Mesendoderm (in vitro differentiated cells): Measurements from ENCODE around the gene TDO2.

ENCODE experiments used
- DNase-seq: peaks from one replicate; pipeline ENCODE4 v3.0.0; 2013
- H2AK5ac ChIP-seq: 2 replicates; pipeline ENCODE4 v1.6.1; 2013; ENCODE audit warnings: low read length, inconsistent platforms
- H2BK120ac ChIP-seq: 2 replicates; pipeline ENCODE4 v1.6.1; 2013; ENCODE audit warnings: low read depth, mild to moderate bottlenecking, low read length, moderate library complexity, mixed read lengths
- H2BK15ac ChIP-seq: replicated peaks from 2 replicates; pipeline ENCODE4 v1.6.1; 2013; ENCODE audit warnings: low read depth, mild to moderate bottlenecking, moderate library complexity
- H2BK5ac ChIP-seq: 2 replicates; pipeline ENCODE4 v1.6.1; 2013; ENCODE audit warnings: low read length, inconsistent platforms
- H3K18ac ChIP-seq: 2 replicates; pipeline ENCODE4 v1.6.1; 2013; ENCODE audit warnings: mild to moderate bottlenecking, low read length, mixed read lengths
- H3K23ac ChIP-seq: one replicate; pipeline ENCODE4 v1.6.1; 2013; ENCODE audit warnings: low read length
- H3K27ac ChIP-seq: 2 replicates; pipeline ENCODE4 v1.5.1; 2013; ENCODE audit warnings: low read depth, mild to moderate bottlenecking, inconsistent platforms, low read length, moderate library complexity
- H3K27me3 ChIP-seq: 2 replicates; pipeline ENCODE4 v1.6.1; 2013; ENCODE audit warnings: low read length, control low read depth, mild to moderate bottlenecking, inconsistent platforms; ENCODE audit not compliant: insufficient read depth, poor library complexity
- H3K36me3 ChIP-seq: 2 replicates; pipeline ENCODE4 v1.6.1; 2013; ENCODE audit warnings: low read length, inconsistent platforms; ENCODE audit not compliant: control insufficient read depth, insufficient read depth
- H3K4ac ChIP-seq: one replicate; pipeline ENCODE4 v1.6.1; 2013; ENCODE audit warnings: low read depth, mild to moderate bottlenecking, low read length, moderate library complexity
- H3K4me1 ChIP-seq: 2 replicates; pipeline ENCODE4 v1.6.1; 2013; ENCODE audit warnings: low read depth, low read length, inconsistent platforms; ENCODE audit not compliant: control insufficient read depth
- H3K4me2 ChIP-seq: 2 replicates; pipeline ENCODE4 v1.6.1; 2013; ENCODE audit warnings: low read length
- H3K4me3 ChIP-seq: 2 replicates; pipeline ENCODE4 v1.5.1; 2013; ENCODE audit warnings: mild to moderate bottlenecking, low read length
- H3K56ac ChIP-seq: one replicate; pipeline ENCODE4 v1.6.1; 2013; ENCODE audit warnings: low read length
- H3K79me1 ChIP-seq: 2 replicates; pipeline ENCODE4 v1.6.1; 2013; ENCODE audit warnings: low read length, inconsistent platforms
- H3K79me2 ChIP-seq: 2 replicates; pipeline ENCODE4 v1.6.1; 2013; ENCODE audit warnings: mild to moderate bottlenecking, low read length; ENCODE audit not compliant: control insufficient read depth, insufficient read depth
- H3K9ac ChIP-seq: 2 replicates; pipeline ENCODE4 v1.6.1; 2013; ENCODE audit warnings: low read length, inconsistent platforms
- H4K5ac ChIP-seq: one replicate; pipeline ENCODE4 v1.6.1; 2013; ENCODE audit warnings: low read length
- H4K8ac ChIP-seq: one replicate; pipeline ENCODE4 v1.6.1; 2013; ENCODE audit warnings: low read depth, mild to moderate bottlenecking, control low read depth, low read length, moderate library complexity
- WGBS: extraction: QIAGEN DNeasy Blood & Tissue Kit; methylation state at CpG from one replicate; pipeline ENCODE4 v1.1.7; 2013; ENCODE audit warnings: low lambda C conversion rate, missing lambda C conversion rate; ENCODE audit not compliant: insufficient coverage; ENCODE audit errors: extremely low coverage; 5-methylcytosine and 5-hydroxymethylcytosine counted together

Gene TDO2

GRCh38 chr4:155941085-155941790, 37.7 kb downstream of the TDO2 start:
- Histone ChIP-seq H3K79me2 (no peaks in the 10 kb centered on the region), H3K4me1 (no peaks in the 10 kb centered on the region), H3K23ac (no peak overlapping the region), H2BK15ac (no peak overlapping the region), H3K9ac (no peak overlapping the region), H3K56ac (no peak overlapping the region), H2BK5ac (no peak overlapping the region), H3K27ac (no peak overlapping the region), H4K5ac (no peak overlapping the region), H3K4me2 (no peak overlapping the region), H3K18ac (no peak overlapping the region), H3K79me1 (no peaks in the 10 kb centered on the region), H3K36me3 (no peaks in the 10 kb centered on the region), H3K4ac (no peak overlapping the region), H3K4me3 (no peak overlapping the region), H4K8ac (no peak overlapping the region), H3K27me3 (no peaks in the 10 kb centered on the region), H2AK5ac (no peak overlapping the region), H2BK120ac (no peak overlapping the region)
- WGBS, result no CpG with 5 or more reads among the region's 6 CpGs
- DNase-seq, result no peak

- no peak overlapping the region for H3K56ac ChIP-seq
- no peaks in the 10 kb centered on the region for H3K36me3 ChIP-seq
- no CpG with 5 or more reads among the region's 1 CpG for WGBS
- H2BK120ac ChIP-seq, result no peak overlapping the region
- no peak overlapping the region for H3K18ac ChIP-seq
- H2AK5ac ChIP-seq, result no peak overlapping the region
- no peaks in the 10 kb centered on the region for H3K79me2 ChIP-seq
- no peaks in the 10 kb centered on the region for H3K4me1 ChIP-seq
- H4K5ac ChIP-seq, result no peak overlapping the region
- no peaks in the 10 kb centered on the region for H3K27me3 ChIP-seq
- H3K9ac ChIP-seq, result no peak overlapping the region
- H3K23ac ChIP-seq, result no peak overlapping the region
- H2BK5ac ChIP-seq, result no peak overlapping the region
- H3K4ac ChIP-seq, result no peak overlapping the region
- no peak overlapping the region for H3K4me2 ChIP-seq
- no peak overlapping the region for H2BK15ac ChIP-seq
- no peak overlapping the region for H4K8ac ChIP-seq
- no peak overlapping the region for H3K4me3 ChIP-seq
- H3K27ac ChIP-seq, result no peak overlapping the region
- no peak for DNase-seq
- H3K79me1 ChIP-seq, result no peaks in the 10 kb centered on the region
These were observed 38.3 kb downstream of the TDO2 start for GRCh38 chr4:155941820-155942219.

- Histone ChIP-seq H2BK15ac (no peak overlapping the region), H3K18ac (no peak overlapping the region), H3K36me3 (no peaks in the 10 kb centered on the region), H3K79me2 (no peaks in the 10 kb centered on the region), H3K23ac (no peak overlapping the region), H4K8ac (no peak overlapping the region), H3K79me1 (no peaks in the 10 kb centered on the region), H3K27me3 (no peaks in the 10 kb centered on the region), H2BK5ac (no peak overlapping the region), H3K4me1 (no peaks in the 10 kb centered on the region), H2BK120ac (no peak overlapping the region), H3K27ac (no peak overlapping the region), H3K56ac (no peak overlapping the region), H3K4me3 (no peak overlapping the region), H3K4me2 (no peak overlapping the region), H3K9ac (no peak overlapping the region), H4K5ac (no peak overlapping the region), H3K4ac (no peak overlapping the region), H2AK5ac (no peak overlapping the region)
- no peak for DNase-seq
- WGBS, result 100% methylated on average over 1 of the region's 3 CpGs
These were observed 40.3 kb downstream of the TDO2 start for GRCh38 chr4:155943605-155944291.

DNA sequence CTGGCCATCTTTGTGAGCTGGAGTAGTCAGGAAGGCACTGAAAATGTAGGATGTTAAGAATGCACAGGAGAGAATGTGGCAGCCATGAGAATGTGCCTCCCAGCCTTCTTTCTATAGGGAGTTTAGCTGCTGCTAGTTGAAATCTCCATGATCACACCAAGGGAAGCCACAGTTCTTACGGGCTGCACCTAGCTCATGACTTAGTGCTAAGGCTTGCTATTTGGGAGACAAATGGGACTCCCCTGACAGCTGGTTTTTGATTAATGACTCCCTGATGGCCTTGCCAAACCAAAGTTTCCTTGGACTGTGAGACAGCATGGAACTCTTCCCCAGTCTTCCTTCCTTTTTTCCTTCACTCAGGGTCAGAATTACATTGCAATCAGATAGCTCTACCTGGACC, 41.0 kb downstream of the TDO2 start:
- peak; percentile 5 for DNase-seq
- no CpG with 5 or more reads among the region's 1 CpG for WGBS
- Histone ChIP-seq H3K4me2 (no peak overlapping the region), H3K4me1 (no peaks in the 10 kb centered on the region), H3K23ac (no peak overlapping the region), H3K9ac (no peak overlapping the region), H4K8ac (no peak overlapping the region), H2BK5ac (no peak overlapping the region), H2BK15ac (no peak overlapping the region), H3K4me3 (no peak overlapping the region), H3K27me3 (no peaks in the 10 kb centered on the region), H3K79me2 (no peaks in the 10 kb centered on the region), H3K79me1 (no peaks in the 10 kb centered on the region), H3K27ac (no peak overlapping the region), H3K56ac (no peak overlapping the region), H3K36me3 (no peaks in the 10 kb centered on the region), H2BK120ac (no peak overlapping the region), H2AK5ac (no peak overlapping the region), H4K5ac (no peak overlapping the region), H3K4ac (no peak overlapping the region), H3K18ac (no peak overlapping the region)

GRCh38 chr4:155946486-155946885, 43.0 kb downstream of the TDO2 start:
- H4K5ac ChIP-seq, result no peak overlapping the region
- H3K79me1 ChIP-seq, result no peaks in the 10 kb centered on the region
- H4K8ac ChIP-seq, result no peak overlapping the region
- WGBS, result no CpG with 5 or more reads among the region's 4 CpGs
- no peaks in the 10 kb centered on the region for H3K79me2 ChIP-seq
- H3K18ac ChIP-seq, result no peak overlapping the region
- H3K9ac ChIP-seq, result no peak overlapping the region
- H2AK5ac ChIP-seq, result no peak overlapping the region
- H3K36me3 ChIP-seq, result no peaks in the 10 kb centered on the region
- no peak overlapping the region for H2BK5ac ChIP-seq
- H2BK120ac ChIP-seq, result no peak overlapping the region
- no peak overlapping the region for H3K23ac ChIP-seq
- no peak overlapping the region for H3K27ac ChIP-seq
- H3K4me2 ChIP-seq, result no peak overlapping the region
- H3K4me3 ChIP-seq, result no peak overlapping the region
- DNase-seq, result no peak
- H2BK15ac ChIP-seq, result no peak overlapping the region
- H3K56ac ChIP-seq, result no peak overlapping the region
- no peaks in the 10 kb centered on the region for H3K27me3 ChIP-seq
- no peaks in the 10 kb centered on the region for H3K4me1 ChIP-seq
- H3K4ac ChIP-seq, result no peak overlapping the region
